Stimulated activated naive CD4-positive, alpha-beta T cell (primary cell): ENCODE results near the gene FMNL2.

Experiments
- DNase-seq, 6 experiments: peaks; one replicate each; lab custom pipeline; 2025; lab: John Stamatoyannopoulos, UW

FMNL2 gene

DNA sequence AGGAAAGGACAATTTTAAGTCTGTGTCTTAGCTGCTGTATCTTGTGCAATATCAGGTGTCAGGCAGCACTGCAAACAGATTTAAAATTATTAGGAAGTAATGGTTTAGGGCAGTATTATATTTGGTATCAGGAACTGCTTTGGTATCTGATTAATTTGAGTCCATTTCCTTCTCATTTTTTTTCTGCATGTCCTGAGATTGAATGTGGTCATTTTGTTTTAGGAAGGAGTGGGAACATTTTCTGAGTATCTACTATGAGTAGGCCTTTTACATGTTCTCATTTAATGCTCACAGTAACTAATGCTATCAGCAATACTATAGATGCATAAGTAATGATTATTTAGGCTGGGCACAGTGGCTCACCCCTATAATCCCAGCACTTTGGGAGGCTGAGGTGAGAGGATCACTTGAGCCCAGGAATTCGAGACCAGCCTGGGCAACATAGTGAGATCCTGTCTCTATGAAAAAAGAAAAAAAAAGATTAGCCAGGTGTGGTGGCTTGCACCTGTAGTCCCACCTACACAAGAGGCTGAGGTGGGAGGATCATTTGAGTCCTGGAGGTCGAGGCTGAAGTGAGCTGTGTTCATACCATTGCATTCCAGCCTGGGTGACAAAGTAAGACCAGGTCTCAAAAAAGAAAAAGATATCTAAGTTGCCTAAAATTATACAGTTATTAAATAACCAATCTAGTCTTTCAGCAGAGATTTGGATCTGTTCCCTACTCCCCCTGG lies 4.7 kb downstream of the FMNL2 start:
- DNase-seq, result no peak

DNA sequence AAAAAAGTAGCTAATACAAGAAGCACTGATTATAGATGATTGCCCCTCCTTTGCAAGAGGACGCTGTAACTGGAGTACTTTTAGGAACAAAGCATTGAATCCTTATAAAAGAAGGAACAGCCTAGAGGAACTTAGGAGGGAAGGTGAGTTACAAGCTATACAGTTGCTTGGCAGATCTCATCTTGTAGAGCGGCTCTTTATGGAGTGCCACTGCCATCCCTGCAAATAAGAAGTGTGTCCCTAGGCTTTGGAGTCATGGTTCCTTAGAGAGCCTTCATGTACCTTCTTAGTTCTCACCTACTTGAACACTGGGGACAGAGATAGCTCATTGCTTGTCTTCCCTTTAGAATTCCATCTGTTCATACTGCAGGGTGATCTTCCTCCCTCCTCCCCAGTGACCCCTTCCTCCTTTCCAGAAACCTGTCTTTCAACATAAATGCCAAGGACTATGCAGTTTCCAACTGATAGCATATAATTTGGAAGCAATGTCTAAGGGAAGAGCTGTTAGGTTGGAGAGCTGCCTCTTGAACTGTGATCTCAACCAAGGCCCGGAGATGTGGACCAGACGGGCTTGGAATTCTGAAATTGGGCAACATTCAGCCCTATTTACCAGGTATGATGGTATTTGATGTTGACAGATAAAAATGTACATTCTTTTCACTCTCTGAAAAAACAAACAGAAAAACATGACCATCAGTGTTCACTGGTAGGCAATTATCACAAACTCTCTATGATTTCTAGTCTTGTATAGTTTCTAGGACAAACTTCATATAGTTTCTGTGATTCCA lies 7.5 kb downstream of the FMNL2 start:
- no peak for DNase-seq

DNA sequence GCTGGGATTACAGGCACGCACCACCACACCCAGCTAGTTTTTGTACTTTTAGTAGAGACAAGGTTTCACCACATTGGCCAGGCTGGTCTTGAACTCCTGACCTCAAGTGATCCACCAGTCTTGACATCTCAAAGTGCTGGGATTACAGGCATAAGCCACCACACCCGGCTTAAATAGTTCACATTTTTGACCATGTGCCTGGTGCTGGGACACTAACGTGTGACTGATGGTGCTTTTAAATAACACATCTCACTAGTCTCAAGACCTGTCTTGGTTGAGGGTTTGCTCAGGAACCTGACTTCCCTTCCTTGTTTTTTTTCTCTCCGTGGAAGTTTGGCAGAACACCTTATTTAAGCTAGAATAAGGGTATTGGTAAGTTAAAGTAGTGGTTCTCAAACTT lies 8.5 kb downstream of the FMNL2 start:
- no peak for DNase-seq

DNA sequence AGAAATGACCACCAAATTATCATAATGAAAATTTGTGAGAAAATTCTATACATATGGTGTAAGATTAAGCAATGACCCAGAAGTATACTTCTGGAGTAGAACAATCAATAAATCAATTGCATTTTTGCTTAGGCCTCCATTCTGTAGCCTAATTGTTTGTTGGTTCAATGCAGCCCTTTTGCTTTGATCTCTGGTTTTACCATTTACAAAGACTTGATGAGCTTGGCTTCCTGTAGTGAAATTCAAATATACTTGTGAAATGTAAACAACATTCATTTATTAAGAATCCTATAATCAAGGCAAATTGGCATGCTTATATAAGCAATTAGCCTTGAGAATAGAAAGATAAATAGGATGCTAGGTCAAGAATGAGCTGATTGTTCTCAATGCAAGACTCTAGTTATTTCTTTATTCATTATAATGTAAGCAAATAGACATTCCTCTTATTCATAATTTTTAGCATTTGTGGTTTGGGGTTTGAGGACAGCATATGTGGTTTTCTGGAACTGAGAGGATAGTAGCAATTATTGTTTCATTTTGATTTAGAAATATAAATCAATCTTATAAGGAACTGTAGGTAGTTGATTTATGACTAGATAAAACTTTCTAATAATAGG lies 9.7 kb downstream of the FMNL2 start:
- DNase-seq, result no peak

DNA sequence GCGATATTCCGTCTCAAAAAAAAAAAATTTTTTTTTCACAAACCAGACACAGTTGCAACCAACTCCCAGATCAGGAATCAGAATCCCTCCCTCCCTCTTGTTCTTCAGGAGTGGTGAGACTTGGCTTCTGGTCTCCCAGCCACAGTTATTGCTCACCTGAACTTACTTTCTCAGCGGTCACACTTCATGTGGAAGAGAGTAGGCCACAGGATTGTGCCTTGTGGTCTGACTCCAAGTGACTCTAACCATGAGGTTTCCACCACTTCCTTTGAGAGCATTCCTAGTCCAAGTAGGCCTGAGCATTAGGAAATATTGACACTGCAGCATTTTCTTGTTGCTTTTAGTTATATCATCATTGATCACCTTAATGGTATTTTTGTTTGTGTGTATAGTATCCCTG lies 12.1 kb downstream of the FMNL2 start:
- no peak for DNase-seq

DNA sequence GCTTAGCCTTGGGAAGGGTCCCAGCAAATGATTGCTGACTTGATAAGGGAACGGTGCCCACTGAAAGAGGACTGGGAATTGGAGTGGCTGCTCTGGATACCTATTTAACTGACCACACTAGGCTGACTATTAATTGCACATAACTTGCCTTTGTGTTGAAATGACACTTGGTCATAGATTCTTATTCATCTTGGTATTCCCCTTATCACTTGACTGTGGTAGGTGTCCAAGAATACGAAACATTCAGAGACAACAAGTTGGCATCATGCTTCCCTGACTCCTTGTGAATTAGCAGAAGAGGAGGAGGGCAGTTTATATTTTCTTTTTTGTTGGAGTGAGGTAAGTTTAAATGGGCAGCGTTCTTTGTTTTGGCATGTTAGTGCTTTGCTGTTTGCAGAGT lies 13.4 kb downstream of the FMNL2 start:
- no peak for DNase-seq

DNA sequence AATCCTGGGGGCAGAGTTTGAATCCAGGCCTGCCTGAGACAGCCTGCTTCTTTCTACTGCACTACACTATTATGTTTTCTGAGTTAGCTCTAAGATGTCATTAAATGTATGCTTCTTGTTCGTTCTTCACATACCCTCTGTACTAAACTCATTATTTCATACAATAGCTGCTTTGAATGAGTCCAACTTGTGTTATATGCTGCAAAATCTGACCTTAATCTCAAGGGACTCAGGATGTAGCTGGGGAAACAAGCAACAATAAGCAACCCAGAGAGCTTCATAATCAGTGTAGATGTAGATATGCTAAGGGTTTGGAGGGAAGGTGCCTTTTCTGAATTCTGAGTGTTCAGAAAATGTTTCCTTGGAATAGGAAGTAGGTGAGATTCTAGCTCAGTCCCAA lies 14.4 kb downstream of the FMNL2 start:
- no peak for DNase-seq

DNA sequence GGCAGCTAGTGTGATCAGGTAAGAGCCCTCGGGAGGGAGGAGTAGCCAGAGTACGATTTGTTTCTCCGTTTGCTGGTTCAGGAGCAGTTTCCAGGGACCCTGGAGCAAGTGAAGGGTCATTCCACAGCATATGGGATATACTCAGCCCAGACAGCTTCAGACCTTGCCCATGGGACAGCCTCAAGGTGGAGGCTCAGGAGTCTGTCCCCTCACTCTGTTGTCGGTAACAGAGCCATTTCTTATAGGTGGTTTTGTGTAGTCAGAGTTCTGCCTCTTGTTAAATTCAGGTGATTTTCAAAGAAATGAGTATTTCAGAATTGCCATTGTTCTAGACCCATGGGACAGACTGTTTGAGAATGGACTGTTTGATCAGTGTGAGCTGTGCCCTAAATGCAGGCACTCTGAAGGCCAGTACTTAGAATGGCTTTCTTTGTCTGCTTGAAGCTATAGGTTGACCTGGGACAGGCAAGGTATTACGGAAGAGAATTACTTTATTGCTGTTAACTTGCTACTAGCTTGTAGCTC lies 15.2 kb downstream of the FMNL2 start:
- no peak for DNase-seq

DNA sequence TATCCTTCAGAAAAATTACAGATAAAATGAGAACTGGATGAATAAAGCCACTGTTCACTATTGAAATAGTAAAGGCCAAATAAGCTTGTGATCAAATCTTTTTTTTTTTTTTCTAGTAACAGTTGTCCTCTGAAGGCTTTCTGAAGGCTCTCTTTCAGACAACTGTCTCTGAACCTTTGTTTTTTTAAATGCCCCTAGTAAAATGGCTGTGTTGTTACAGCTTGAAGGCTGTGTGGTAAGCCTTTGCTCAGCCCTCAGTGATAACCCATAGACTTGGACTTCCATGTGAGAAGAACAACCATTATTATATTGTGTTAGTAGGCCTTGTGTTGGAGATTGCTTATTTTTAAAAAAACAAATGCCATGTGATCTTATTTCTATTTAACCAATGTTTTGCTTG lies 17.6 kb downstream of the FMNL2 start:
- DNase-seq, result no peak

DNA sequence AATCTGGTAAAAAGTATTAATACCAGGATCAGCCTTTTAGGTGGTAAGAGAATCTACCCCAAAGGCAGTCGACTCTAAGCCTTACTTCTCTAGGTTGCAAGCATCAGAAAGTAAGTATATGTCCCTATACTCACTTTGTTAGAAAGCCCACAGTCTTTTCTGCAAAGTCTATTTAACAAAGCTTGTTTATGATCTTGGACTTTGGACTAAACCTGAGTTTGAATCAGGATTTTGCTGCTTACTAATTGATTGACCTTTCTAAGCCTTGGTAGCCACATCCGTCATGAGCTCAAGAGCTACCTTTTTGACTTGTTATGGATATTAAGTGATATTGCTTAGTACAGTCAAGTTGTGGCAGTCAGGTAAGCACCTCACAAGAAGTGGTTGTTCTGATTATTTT lies 18.4 kb downstream of the FMNL2 start:
- DNase-seq, result no peak

DNA sequence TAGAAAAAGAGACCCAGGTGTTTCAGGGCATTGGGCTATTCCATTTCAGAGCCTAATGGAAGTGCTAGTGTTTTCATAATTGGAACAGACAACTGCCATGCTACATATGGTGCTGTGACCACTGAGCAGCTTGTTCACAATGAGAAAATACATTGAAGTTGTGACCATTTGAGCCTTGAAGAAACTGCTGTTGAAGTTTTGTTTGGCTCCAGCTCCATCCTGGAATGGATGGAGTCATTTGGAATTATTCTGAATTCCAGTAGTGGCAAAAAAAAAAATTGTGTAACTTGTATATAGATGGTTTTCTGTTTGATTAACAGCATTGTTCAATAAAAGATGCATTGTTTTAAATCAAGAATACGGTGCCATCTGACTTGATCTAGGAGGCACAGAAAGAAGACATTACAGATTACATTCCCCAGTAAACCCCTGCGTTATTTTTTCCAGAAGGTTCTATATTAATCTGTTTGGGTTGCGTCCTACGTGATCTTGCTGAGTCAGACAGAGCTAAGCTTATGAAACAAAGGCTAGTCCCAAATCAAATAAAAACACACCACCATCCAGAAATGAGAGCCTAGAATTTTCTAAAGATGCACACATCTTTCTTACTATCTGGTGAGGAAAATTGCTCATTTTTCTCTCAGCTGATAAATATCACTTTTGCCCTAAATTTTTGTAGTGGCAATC lies 19.2 kb downstream of the FMNL2 start:
- no peak for DNase-seq

DNA sequence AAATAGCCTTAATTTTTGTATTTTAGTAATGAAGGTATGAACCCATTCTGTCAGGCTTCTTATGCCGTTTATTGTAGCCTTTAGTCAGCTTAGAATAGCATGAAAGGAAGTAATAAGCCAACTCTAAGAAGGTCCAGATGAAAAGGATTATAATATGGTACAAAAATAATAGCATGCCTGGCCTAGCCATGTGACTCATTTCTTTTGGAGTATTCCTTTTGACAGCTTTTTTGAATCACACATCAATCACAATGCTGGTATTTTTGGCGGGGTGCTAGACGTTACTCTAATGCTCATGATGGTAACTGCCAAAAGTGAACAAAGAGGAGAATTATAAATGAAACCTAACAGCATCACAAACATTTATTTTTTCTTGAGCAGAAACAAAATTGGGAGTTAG lies 19.9 kb downstream of the FMNL2 start:
- DNase-seq, result no peak

DNA sequence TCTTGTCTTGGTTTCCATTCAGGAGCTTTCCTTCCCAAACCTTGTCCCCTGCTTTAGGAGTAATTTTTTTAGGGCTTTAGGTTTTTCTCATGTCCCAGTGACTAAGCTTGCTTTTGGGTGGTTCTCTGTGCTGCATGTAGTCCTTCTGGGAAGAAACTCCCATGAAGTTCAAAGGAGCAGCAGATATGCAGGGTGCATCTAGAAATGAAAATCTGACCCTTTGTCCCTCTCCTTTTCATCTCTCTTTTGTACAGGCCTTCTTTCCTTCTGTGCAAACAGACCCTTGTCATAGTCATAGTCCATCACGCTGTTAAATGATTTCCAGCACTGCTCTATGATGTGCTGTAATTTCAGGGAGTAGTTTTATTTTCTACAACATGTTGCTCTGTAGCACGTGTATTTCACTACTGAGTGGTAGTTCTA lies 20.4 kb downstream of the FMNL2 start:
- DNase-seq, result no peak

DNA sequence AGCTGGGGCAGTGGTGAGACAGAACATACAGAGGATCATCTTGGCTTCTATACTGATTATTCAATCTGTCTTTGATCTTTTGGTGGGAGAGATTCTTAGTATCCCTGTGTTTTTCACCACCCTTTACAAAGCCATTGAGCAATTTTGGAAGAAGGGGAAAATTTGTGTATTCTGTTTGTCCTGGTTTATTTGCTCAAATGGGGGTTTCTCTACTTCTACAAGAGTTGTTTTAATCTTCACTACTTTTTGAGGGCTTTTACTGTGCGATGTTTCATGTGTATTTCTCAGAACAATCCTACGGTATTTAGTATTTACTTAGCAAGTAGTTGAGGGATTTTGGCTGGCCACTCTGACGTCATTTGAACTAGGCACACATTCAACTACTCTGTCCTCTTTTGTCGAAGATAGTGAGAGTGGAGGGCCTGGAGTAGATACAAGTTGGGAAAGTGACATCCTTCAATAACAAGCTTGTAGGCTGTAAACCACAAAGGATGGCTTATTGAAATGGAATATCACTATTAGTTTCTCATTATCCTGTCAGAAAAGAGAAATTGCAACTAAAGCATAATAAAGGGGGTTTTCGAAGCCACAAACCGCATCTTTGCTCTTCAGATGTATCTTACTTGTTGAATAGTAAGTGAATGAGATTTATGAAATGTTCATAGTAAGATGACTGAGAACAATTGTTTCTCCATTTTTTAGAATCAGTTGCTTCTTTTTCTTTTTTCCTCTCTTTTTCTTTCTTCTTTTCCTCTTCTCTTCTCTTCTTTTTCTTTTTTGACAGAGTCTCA lies 24.8 kb downstream of the FMNL2 start:
- no peak for DNase-seq

DNA sequence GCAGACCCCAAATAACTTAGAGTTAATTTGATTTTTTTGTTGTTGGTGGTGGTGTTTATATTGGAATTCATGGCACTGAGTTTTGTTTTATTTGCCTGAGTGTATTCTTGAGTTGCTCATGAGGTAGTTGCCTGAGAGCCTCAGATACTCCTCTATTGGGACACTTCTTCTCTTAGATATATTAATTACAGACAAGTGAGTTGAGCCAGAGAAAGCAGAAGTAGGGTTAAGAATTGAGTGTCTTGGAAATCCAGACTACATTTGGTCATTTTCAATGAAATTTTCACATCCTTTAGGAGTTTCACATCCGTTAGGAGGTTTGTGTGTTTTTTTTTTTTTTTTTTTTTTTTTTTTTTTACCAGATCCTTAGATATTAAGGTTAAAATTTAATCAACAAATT lies 29.0 kb downstream of the FMNL2 start:
- DNase-seq, result no peak

DNA sequence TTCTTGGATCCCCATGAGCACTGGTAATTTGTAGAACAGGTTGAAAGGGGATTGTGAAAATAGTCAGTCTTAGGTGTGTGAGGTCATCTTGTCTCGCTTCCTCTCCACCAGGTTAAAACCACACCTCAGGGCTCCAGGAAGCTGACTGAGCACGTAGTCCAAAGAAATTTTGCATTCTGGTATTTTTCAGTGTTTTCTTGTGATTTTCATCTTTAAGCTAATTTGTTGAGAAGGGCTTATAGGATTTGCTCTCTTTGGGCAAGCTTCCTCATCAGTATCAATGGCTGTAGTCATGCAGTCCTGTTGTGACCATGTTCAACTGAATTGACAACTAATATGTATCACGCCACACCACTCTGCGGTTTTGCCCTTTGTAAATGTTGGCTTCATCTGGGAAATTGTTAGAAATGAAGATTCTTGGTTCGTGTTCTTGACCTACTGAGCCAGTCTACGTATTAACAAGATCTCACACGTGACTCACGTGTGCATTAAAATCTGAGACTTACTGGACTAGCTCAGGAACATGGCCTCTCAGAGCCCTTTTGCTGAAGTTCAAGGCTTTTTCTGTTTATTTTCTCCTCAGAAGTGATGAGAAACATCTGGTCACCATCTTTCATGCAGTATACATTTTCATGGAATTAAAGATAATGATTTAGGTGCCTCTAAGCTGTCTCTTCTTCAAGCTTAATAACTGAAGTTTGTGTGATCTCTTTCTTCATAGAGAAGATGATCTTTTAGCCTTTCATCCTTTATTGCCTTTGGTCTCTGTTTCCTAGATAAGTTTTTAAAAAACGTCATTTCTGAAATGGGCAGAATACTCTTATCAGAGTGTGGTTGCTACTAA lies 32.8 kb downstream of the FMNL2 start:
- no peak for DNase-seq

DNA sequence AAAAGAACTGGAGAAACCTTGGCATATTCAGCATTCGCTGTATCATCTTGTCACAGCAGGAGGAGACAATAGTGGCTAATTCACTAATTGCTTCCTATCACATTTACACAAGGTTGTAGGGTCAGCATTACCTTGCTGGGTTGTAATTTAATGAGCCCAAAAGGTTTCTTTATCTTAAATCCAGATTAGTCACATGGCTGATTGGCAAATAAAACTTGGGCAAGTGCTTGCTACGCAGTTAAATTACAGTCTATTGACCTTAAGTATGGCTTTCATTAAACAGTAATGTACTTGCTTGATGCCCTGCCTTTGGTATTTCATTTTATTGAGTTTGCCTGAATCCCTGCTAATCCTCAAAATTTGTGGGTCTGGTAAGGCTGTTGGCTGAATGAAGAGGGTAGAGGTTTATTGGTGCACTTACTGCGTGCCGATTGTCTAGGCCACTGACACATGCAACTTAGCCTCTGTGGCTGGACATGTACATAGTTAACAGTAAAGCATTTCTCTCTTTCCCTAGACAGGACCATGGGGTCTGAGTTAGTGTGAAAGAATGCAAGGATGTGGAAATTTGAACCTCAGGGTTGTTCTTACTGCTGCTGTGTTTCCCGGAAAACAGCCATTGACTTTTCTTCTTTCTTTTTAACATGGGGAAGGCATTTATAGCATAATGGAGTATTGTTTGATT lies 34.3 kb downstream of the FMNL2 start:
- no peak for DNase-seq

DNA sequence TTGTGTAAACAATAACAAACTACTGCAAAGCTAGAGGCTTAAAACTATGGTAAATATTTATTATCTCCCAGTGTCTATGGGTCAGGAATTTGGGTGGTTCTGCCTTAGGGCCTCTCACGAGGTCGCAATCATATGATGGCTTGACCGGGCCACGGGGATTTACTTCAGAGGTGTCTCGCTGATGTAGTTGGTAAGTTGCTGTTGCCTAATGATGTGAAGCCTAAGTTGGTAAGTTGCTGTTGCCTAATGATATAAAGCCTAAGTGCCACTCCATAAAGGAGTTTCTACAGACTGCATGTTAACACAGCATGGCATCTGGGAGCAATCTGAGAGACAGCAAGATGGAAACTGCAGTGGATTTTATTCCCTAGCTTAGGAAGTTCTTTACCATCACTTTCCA lies 35.8 kb downstream of the FMNL2 start:
- DNase-seq, result no peak

DNA sequence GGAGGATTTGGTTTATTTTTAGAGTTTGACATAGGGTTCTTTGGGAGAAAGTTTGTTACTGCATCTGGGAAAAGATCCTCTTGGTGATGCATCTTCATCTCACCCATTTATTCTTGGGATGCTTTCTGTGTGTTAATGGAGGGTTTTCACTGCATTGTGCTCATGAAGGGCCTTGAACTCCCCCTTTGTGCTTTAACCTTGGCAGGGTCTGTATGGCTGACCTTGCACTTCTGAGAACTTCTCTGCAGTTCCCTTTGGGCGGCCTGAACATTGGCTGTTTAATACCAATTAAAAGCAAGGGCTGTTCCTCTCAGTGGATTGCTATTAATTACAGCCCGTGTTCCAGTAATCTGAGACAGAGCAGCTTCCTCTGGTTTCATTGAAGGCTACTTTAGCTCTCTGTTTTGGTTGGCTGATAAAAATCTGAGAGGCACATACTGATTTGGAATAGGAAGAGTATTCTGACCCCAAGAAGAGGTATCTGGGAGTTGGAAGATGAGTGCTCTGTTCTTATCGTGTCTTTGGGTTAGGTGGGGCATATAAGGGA lies 37.5 kb downstream of the FMNL2 start:
- no peak for DNase-seq

DNA sequence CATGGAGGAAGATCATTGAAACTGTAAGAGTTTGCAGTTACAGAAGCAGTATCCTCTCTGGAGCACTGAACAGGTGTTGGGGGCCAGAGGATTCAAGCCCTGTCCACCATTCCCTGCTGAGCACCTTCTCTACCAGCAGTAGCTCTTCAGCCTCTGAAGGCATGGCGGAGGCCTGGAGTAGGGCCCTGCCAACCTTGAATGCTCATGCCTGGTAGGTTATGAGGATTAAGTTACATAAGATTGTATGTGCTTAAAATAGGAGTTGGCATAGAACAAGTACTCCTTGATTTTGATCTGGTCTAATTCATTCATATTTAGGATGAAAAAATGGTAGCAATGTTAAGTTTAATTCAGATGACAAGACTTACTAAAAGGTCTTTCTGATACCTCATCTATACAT lies 40.2 kb downstream of the FMNL2 start:
- DNase-seq, result no peak
